HG03097 (cell line): ENCODE measurements around the gene CD163.
"Not testable (repeated sequence)": the region's sequence is repeated elsewhere in the genome, so short reads cannot be mapped to it uniquely, and the experiment has no call there.

Source experiments
- ATAC-seq: cut with Tn5 transposase; IDR thresholded peaks from one replicate; pipeline ENCODE4 v1.9.1; 2021; ENCODE audit not compliant: unreplicated experiment, low FRiP score

The CD163 gene

GRCh38 chr12:7503686-7504415 is at the start of gene CD163:
TSS of gene CD163 (minus strand) at chr12:7503777. CDS start at chr12:7503690, 87 bp downstream.
- no peak for ATAC-seq

- no peak for ATAC-seq
These were observed 39.2 kb upstream of the CD163 start for GRCh38 chr12:7542813-7543212.

GRCh38 chr12:7542046-7542445 is 38.5 kb upstream of the CD163 start:
- no peak for ATAC-seq

GRCh38 chr12:7514416-7514815 is 10.8 kb upstream of the CD163 start:
- ATAC-seq, result no peak

GRCh38 chr12:7512553-7512952 is 9.0 kb upstream of the CD163 start:
- ATAC-seq, result no peak

GRCh38 chr12:7509793-7510470 is 6.4 kb upstream of the CD163 start:
- ATAC-seq, result not testable (repeated sequence)

GRCh38 chr12:7502612-7503011 is 965 bp downstream of the CD163 start:
- ATAC-seq, result no peak

GRCh38 chr12:7501031-7501588 is 2.5 kb downstream of the CD163 start:
- ATAC-seq, result no peak

- ATAC-seq, result no peak
These were observed 3.9 kb downstream of the CD163 start for GRCh38 chr12:7499636-7500035.

- ATAC-seq, result no peak
These were observed 4.8 kb downstream of the CD163 start for GRCh38 chr12:7498809-7499208.

- ATAC-seq, result no peak
These were observed 5.9 kb downstream of the CD163 start for GRCh38 chr12:7497661-7498060.

- no peak for ATAC-seq
These were observed 7.1 kb downstream of the CD163 start for GRCh38 chr12:7496451-7496850.

- ATAC-seq, result no peak
These were observed 8.4 kb downstream of the CD163 start for GRCh38 chr12:7495136-7495535.

GRCh38 chr12:7493006-7493405 is 10.6 kb downstream of the CD163 start:
- no peak for ATAC-seq

- ATAC-seq, result no peak
These were observed 17.1 kb downstream of the CD163 start for GRCh38 chr12:7486512-7486911.

- no peak for ATAC-seq
These were observed 18.5 kb downstream of the CD163 start for GRCh38 chr12:7485095-7485494.

GRCh38 chr12:7483343-7483742 is 20.2 kb downstream of the CD163 start:
- no peak for ATAC-seq

- ATAC-seq, result no peak
These were observed 23.8 kb downstream of the CD163 start for GRCh38 chr12:7479771-7480170.

GRCh38 chr12:7472060-7472459 is 31.5 kb downstream of the CD163 start:
- ATAC-seq, result no peak

GRCh38 chr12:7460375-7461259 is 43.0 kb downstream of the CD163 start:
- ATAC-seq, result no peak

GRCh38 chr12:7459973-7460372 is 43.6 kb downstream of the CD163 start:
- no peak for ATAC-seq
